ENCODE data around the gene SH3PXD2A.

Gene SH3PXD2A, protein sequence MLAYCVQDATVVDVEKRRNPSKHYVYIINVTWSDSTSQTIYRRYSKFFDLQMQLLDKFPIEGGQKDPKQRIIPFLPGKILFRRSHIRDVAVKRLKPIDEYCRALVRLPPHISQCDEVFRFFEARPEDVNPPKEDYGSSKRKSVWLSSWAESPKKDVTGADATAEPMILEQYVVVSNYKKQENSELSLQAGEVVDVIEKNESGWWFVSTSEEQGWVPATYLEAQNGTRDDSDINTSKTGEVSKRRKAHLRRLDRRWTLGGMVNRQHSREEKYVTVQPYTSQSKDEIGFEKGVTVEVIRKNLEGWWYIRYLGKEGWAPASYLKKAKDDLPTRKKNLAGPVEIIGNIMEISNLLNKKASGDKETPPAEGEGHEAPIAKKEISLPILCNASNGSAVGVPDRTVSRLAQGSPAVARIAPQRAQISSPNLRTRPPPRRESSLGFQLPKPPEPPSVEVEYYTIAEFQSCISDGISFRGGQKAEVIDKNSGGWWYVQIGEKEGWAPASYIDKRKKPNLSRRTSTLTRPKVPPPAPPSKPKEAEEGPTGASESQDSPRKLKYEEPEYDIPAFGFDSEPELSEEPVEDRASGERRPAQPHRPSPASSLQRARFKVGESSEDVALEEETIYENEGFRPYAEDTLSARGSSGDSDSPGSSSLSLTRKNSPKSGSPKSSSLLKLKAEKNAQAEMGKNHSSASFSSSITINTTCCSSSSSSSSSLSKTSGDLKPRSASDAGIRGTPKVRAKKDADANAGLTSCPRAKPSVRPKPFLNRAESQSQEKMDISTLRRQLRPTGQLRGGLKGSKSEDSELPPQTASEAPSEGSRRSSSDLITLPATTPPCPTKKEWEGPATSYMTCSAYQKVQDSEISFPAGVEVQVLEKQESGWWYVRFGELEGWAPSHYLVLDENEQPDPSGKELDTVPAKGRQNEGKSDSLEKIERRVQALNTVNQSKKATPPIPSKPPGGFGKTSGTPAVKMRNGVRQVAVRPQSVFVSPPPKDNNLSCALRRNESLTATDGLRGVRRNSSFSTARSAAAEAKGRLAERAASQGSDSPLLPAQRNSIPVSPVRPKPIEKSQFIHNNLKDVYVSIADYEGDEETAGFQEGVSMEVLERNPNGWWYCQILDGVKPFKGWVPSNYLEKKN

DNA sequence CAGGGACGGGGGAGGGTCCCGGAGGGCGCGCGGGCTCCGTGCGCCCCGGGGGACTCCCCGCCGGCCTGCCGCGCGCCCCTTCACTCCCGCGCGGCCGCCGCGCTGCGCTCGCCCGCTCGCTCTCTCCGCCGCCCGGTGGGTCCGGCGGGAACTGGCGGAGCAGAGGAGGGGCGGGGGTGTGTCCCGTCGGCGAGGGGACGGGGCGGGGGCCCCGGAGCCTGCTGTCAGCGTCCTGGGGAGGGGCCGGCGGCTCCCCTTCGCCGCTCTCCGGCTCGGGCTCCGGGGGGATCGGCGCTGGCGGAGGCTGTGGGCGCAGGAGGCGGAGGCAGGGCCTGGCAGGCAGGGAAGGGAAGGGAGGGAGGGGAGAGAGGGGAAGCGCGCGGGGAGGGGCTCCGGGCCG, at the start of gene SH3PXD2A:
Gene SH3PXD2A, minus strand, starts transcription at position 153 of the 400 bp plus-strand sequence. CDS start 310 bp downstream, outside the sequence.
- peak; percentile 20 to 42 for DNase-seq

DNA sequence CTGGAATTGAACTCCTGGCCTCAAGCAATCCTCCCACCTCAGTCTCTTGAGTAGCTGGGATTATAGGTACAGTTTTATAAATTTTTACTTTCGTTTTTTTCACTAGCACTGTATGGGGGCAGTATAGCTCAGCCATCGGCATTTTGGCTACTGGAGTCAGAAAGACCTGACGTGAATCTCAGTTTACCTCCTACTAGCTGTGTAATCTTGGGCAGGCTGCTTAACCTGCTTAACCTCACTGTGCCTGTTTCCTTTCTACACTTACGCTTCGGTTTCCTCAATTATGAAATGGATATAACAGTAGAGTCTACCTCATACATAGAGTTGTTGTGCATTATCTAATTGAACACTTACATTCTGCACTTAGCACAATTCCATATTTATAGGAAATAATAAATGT, 45.9 kb upstream of the SH3PXD2A start:
- no peak for DNase-seq

DNA sequence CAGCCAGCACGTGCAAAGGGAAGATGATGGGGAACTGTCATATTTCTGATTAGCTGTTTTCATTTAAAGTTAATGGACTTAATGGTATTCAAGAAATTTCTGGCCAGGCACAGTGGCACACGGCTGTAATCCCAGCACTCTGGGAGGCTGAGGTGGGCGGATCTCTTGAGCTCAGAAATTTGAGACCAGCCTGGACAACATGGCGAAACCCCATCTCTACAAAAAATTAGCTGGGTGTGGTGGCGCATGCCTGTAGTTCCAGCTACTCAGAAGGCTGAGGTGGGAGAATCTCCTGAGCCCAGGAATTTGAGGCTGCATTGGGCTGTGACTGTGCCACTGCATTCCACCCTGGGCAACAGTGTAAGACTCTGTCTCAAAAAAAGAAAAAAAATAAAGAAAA, 43.9 kb upstream of the SH3PXD2A start:
- DNase-seq: no peak

DNA sequence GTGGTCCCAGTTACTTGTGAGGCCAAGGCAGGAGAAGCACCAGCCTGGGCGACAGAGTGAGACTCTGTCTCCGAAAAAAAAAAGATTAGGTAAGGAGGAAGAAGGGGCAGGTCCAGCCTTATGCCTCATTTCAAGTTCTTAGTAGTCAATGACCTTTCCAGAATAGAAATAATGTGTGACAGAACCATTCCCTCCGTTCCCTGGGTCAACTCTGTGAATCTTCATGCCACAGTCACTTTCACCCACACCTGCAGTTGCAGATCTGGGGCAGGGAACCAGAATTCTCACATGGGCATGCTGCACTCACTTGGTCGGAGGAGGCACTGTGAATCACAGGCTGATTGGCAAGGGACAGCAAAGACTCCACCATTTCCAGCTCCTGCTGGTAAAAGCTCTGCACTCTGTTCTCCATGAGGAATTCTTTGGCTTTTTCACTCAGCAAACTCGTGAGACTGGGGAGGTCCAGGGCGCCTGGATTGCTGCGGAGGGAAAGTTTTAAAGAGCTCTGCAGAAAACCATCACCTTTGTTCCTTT, 41.9 kb upstream of the SH3PXD2A start:
- no peak for DNase-seq

DNA sequence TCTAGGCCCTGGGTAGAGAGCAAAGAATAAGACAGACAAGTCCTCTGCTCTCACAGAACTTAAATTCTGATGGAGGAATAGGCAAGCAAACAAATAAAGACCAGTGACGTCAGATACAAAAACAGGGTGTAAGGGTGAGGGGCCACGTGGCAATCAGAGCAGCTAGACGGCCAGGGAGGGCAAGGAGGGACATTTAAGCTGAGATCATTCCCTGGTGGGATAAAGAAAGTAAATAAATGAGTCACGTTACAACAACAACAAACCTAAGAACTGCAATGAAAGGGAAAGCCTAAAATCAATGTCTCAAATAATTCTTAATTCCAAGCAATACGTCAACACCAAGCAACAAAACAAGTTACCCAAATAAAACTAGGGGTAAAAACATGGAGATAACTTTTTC, 40.8 kb upstream of the SH3PXD2A start:
- DNase-seq: no peak

DNA sequence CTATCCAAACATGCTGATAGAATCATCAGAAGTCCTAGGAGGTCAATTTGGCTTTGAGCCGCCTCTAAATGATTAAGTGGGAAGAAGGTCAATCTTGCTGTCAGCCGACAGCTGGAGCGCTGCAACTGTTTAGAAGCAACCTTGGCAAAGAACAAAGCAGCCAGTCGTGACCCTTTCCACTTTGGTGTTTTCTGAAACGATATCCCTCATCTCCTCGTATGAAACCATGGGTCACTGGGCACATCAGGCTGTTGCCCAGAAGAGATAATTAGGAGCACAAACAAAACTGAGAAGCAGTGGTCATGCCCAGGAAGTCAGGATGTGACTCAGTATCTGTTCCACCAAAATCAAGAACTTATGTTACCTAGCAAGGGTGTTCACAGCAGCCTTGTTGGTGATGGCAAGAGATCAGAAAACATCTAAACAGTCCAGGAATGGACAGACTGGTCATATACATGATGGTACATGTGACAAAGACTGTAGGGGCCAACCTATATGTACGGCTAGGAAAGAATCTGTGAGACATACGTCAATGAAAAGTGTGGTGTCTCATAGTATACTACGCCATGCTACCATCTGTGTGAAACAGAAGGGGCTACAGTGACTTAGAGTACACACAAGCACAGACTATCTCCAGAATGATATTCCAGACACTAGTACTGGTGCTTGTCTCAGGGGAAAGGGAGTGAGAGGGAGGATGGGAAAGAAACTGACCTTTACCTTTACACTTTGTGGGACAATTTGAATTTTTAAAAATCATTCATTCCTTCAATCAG, 40.2 kb upstream of the SH3PXD2A start:
- no peak for DNase-seq

DNA sequence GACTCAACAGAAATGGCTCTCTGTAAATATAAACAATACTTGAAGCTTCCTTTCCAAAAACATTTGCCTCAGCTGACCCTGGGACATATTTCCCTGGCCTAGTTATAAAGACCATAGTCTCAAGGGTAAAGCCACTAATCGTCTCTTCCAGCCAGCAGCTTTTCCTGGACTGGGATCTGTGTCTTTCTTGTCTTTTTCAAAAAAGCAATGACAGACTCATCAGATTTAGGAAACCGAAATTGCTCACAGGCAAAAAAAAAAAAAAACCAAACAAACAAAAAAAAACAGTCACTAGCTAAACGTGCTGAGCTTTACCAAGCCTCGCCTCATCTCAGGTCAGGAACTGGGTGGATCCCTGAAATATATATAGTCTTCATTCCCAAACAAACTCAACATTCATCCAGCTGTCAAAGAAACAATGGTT, 39.1 kb upstream of the SH3PXD2A start:
- DNase-seq: no peak

DNA sequence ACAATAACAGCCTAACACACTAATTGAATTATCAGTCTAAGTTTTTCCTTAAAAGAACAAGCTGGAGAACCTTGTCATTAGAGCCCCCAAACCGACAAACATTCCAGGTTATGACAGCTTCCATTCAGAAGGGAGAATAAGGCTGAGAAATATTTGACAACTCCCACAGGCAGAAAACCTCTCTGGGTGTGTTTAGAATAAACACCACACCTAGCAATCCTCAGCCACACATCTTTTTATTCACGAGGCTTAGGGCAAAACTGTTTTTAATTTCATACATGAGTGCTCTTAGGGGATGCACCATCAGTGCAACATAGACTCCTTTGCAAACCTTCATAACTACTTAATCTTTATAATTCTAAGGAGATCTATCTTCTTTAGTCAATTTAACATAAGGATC, 38.4 kb upstream of the SH3PXD2A start:
- DNase-seq: no peak

DNA sequence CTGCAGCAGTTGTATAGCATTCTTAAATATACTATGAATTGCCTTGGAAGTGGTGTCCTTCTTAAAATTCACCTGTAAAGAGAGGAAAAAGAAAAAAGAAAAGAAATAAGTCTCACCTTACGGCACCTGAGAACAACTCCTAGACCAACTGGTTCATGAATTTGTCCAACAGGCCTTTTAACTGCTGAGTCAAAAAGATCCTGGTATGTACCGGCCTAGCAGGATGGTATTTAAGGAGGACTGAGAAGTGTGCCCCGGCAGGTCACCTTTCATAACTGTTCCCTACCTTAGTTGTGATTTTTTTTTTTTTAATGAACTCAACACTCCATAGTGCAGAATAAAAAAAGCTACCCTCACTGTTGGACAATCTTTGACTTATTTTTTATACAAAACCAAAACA, 36.8 kb upstream of the SH3PXD2A start:
- no peak for DNase-seq

DNA sequence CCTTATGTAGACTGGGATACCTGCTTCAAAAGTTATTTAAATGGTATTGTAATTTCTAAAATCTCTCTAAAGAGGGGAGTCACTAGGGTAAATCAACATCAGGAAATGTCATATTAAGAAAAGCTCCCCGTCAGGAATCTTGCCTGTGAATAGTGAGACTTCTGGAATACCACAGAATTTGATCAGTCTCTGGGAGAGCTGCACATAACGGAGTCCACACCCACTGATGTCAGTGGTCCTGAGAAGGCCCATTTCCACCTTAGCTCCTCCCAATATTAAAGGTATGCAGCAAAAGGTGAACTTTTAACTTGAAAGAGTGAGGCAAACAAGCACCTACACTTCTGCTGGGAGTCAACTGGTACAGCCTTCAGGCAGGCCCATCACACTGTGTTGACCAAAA, 35.3 kb upstream of the SH3PXD2A start:
- no peak for DNase-seq

DNA sequence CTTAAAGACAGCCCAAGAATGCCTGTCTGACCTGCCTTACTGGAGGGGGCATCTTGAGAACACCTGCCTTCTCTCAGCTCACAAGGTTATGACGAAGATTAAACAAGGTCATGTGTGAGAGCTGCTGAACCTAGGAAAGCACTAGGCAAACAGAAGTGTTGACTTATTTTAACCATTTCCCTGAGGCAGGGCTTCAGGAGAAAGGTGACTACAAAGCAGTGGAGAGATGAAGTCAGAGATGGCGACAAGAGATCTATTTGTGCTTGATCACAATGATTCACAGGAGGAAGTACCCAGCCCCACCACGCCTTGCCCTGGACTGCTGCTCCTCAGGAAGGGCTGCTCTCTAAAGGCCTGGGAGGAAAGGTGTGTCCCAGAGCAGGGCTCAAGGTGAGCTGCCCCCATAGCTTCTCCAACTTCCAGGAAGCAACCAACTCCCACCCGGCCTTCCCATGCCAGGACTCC, 34.9 kb upstream of the SH3PXD2A start:
- DNase-seq: peak in 1 of 2 donors; percentile 31

DNA sequence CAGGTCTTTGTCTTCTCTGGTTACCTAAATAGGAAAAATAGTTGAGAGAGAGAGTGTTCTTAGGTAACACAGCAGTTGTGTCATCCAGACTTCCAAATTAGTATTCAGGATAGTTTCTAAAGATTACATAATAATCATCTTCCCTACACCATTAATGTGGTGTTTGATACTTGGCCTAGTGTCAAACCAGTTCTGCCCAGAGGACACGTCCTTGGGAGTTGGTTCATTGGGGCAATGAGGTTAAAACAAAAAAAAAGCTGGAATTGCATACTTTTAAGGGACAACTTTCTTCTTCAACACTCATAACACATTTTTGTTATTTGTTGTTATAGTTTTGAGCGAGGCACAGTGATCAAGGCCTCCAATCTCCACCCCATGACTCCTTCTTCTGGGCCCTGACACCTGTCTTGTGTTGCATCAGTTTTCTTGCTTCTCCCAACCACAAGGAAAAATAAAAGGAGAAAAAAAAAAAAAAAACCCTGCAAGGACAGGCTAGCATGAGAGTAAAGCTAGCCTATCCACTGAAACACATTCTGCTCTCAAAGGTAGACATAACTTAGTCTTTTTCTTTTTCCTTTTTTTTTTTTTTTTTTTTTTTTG, 33.8 kb upstream of the SH3PXD2A start:
- DNase-seq: no peak

DNA sequence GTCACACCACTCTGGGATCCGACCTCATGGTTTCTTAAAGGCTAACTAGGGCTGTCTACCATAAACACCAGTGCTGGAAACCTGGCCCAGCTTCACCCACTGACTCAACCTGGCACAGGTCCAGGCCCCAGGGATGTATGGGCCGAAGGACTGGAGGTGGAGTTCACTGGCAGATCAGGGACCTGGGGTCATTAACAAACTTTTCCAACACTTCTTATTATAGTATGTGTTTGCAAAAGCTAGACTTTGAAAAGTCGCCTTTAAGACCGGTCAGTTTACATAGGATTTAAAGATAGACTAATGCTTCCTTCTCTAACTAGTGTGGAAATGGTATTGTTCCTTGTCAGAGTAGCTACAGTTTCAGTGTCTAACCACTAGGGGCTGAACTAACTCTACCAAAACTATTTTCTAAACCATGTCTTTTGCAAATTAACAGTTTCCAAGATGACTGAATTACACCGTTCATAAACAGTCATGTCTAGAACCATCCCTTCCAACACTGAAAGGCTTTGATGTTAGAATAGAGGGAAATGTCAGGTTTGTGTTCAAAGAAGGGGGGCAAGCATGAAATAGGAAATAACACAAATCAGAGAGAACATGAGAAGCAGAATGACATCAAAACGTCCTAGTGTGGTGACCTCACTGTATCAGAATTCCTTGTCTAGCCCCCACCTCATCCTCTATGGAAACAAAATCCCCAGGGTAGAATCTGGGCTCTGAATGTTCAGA, 32.9 kb upstream of the SH3PXD2A start:
- DNase-seq: peak in 1 of 2 donors; percentile 27

DNA sequence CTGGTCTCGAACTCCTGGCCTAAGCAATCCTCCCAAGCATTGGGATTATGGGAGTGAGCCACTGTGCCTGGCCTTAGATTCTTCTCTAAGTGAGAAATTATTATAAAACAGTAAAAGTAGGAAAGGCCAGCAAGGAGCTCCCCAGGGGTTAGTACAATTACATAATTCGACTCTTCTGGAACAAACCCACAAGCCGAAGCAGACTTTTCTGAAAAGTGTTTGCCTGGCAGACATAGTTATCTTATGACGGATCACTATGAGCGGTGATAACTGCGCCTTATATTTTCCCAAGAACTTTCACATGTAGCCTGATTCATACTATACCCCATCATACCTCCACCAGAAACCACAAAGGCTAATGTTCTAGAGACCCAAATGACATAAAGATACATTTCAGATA, 30.2 kb upstream of the SH3PXD2A start:
- DNase-seq: no peak

DNA sequence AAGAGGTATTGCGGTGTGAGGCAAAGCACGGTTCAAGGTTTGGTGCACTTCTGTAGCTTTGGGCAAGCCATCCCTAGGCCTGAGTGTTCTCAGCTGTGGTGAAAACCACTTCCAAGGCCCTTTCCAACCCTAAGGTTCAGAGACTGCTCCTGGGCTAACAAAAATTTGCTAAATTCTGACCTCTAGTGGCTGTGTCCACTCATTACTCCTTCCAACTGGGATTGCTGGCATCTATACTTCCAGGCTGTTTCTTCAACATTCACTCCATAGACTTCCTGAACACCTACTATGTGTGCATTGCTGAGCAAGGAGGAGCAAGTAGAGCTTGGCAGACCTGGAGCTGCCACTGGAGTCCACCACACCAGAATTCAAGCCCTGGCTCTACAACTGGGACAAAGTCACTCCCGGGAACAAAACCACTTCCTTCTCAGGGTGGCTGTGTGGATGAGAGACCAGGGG, 29.3 kb upstream of the SH3PXD2A start:
- peak in 1 of 2 donors; percentile 9 for DNase-seq

DNA sequence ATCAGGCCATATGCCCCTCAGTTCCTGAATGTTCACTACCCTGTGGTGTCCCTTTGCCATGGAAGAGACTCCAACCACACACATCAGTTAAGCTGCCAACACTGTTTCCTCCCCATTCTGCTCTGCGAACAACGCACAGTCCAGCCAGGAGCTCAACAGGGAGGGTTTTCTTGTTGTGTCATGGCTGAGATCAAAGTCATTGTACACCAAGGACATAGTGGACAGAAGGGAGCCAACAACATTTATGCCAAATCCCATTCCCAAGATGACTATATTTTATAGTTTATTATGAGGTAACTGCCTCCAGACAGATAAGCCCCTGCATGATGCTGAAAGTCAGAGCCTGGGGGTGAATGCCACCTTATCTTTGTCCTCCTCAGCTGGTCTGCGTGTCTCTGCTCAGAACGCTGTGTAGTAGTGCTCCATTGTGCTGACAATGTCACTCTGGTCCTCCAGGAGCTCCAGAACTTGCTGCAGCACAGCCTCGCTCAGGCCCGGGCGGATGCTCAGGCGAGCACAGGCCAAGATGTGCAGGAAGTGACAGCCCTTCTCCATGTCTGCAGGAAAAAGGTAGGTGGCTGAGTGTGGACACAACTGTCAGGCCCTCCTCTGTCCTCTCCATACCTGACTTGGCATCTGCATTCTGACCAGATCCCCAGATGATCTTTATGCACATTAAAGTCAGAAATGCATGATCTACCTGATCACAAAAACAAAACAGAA, 27.1 kb upstream of the SH3PXD2A start:
- no peak for DNase-seq

DNA sequence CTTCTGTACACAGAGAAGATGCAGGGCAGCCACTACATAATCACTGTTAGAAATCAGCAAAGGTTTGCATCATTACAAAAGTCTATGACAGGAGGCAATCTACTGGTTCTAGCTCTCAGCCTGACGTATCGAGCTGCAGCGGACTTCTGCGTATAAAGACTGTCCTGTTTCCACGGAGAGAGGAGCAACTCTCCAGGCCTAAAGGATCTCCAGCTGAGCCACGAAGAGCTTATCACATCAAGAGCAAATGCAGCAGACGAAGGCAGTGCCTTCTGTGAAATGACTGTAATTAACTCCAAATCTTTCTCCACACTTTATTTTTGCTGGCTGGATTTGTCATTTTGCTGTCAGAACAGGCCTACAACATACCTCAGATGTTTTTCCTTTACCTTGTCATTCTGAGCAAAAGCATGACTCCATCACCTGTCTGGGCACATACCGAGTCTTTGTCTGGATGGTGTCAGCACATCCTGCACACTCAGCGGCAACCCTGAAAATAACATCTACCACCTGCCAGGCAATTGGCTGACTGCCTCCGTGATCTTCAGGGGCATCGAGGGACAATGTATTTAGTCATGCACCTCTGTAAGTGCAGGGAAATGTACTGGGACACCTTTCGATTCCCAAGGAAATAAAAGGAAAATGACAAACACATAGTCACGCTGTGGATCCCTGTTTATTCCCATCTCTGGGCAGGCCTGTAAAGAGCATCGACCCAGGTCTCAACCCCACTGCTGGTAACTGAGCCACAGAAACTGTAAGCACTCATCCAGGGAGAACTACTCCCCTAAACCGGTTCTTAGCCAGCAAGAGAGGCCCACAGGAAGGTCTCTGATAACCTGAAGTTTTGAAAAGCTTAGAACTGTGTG, 26.3 kb upstream of the SH3PXD2A start:
- DNase-seq: no peak

DNA sequence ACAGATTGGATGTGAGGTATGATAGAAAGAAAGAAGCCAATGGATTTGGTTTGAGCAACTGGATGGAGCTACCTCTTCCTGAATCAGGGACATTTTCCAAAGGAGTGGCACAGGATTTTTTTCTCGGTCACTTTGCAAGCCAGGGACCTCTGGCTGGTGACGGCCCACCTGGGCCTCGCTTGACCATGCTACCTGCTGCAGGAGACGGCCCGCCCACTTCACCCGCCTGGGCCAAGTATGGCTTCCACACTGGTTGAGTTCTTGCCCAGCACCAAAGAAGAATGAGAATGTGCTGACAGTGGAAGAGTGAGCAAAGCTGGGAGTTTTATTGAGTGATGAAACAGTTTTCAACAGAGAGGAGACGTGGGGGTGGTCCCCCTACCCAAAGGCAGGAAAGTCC, 24.5 kb upstream of the SH3PXD2A start:
- DNase-seq: no peak

DNA sequence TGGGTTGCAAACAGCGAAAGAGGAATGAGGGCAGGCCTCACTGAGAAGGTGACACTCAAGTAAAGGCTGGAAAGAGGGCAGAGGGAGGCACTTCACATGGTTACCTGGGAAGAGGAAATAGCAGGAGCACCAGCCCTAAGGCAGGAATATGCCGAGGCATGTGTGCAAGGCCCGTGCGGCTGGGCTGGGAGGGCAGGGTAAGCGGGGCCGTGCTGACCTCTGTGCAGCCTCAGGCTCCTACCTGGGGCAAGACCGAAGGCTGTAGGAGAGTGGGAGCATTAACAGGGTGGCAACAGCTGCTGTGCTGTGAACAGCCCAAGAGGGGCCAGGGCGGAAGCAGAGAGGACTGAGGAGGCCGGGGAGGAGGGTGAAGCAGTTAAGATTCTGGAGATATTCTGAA, 24.0 kb upstream of the SH3PXD2A start:
- no peak for DNase-seq
